Activated naive CD8-positive, alpha-beta T cell treated with anti-CD3 and anti-CD28 coated beads, Interleukin-2, amount 10 ng/mL, durations not matched to agents 7 days and 5 days (primary cell): ENCODE measurements around the gene TRAF5. TPM values are rescaled to one million over a fixed set of nuclear protein-coding genes. Genes with fewer than 3 reads are reported as not detected.
A peak's percentile ranks its signal among the peaks of the same experiment; 100 is the strongest.
"Not testable (repeated sequence)": the region's sequence is repeated elsewhere in the genome, so short reads cannot be mapped to it uniquely, and the experiment has no call there.

Experiments
- ATAC-seq: fragments of 150-1000 bp; cut with Tn5 transposase; one replicate; pipeline ENCODE4 v1.10.0; 2021; ENCODE audit warnings: low read depth, moderate library complexity
- POLR2A ChIA-PET: fragments of 350-600 bp; sonication (Branson Sonifier 250); formaldehyde crosslinking; loops from one replicate; lab custom pipeline; 2021; ENCODE audit warnings: antibody characterized with exemption; lab: Charles Lee
- DNase-seq: peaks from one replicate; pipeline ENCODE4 v3.0.0; 2021
- H3K27ac Mint-ChIP-seq: one replicate; pipeline ENCODE4 v1.8.0; 2022; ENCODE audit warnings: mild to moderate bottlenecking, mixed read lengths
- H3K27me3 Mint-ChIP-seq: one replicate; pipeline ENCODE4 v1.8.0; 2022; ENCODE audit warnings: mild to moderate bottlenecking, moderate library complexity, mixed read lengths
- H3K36me3 Mint-ChIP-seq: one replicate; pipeline ENCODE4 v1.8.0; 2021; ENCODE audit warnings: mild to moderate bottlenecking, mixed read lengths
- H3K4me1 Mint-ChIP-seq: one replicate; pipeline ENCODE4 v1.8.0; 2021; ENCODE audit warnings: mixed read lengths
- H3K4me3 Mint-ChIP-seq: one replicate; pipeline ENCODE4 v1.8.0; 2022; ENCODE audit warnings: mild to moderate bottlenecking, moderate library complexity, mixed read lengths
- H3K9me3 Mint-ChIP-seq: one replicate; pipeline ENCODE4 v1.8.0; 2021; ENCODE audit warnings: mixed read lengths
- total RNA-seq, 2 experiments: library from RNA; stranded (reverse); gene quantifications; one replicate each; pipeline ENCODE4 v1.2.3, GENCODE V29; 2021

The TRAF5 gene
- total RNA-seq, 2 experiments from 2014 or later = 82.2 to 84.0 TPM

GRCh38 chr1:211415700-211416099 lies 89.1 kb downstream of the TRAF5 start:
- no peak for DNase-seq
- H3K4me3 Mint-ChIP-seq = peak overlapping the region; percentile 64
- H3K9me3 Mint-ChIP-seq = no peaks in the 10 kb centered on the region
- H3K27ac Mint-ChIP-seq = peak overlapping the region; percentile 37
- POLR2A ChIA-PET = no interaction called here
- peaks cover 15% of the 10 kb centered on the region for H3K4me1 Mint-ChIP-seq
- no peak for ATAC-seq
- H3K36me3 Mint-ChIP-seq = peaks cover 10% of the 10 kb centered on the region
- peaks cover 1% of the 10 kb centered on the region for H3K27me3 Mint-ChIP-seq

GRCh38 chr1:211416246-211416627 lies 89.6 kb downstream of the TRAF5 start:
- H3K9me3 Mint-ChIP-seq, H3K27me3 Mint-ChIP-seq, H3K36me3 Mint-ChIP-seq: not testable (repeated sequence)
- peak overlapping the region; percentile 64 for H3K4me3 Mint-ChIP-seq
- peak overlapping the region; percentile 37 for H3K27ac Mint-ChIP-seq
- peak; percentile 64 for DNase-seq
- POLR2A ChIA-PET = interaction anchor here (1.2 kb wide), 1 partner anchor 86 kb away, joined by 3 read pairs; no protein-coding TSS in a partner anchor
- H3K4me1 Mint-ChIP-seq = peaks cover 15% of the 10 kb centered on the region
- ATAC-seq = peak; percentile 75

- ATAC-seq (peak; percentile 66), DNase-seq (peak; percentile 59)
- H3K9me3 Mint-ChIP-seq, H3K27ac Mint-ChIP-seq, H3K36me3 Mint-ChIP-seq, H3K27me3 Mint-ChIP-seq: not testable (repeated sequence)
- Mint-ChIP-seq H3K4me1 (peaks cover 15% of the 10 kb centered on the region), H3K4me3 (peak overlapping the region; percentile 60)
- POLR2A ChIA-PET = interaction anchor here (1.2 kb wide), 1 partner anchor 86 kb away, joined by 3 read pairs; no protein-coding TSS in a partner anchor
Measured at GRCh38 chr1:211416628-211417323, 90.1 kb downstream of the TRAF5 start.

GRCh38 chr1:211420389-211420788 lies 93.8 kb downstream of the TRAF5 start:
- Mint-ChIP-seq H3K4me3 (no peak overlapping the region), H3K27ac (no peak overlapping the region)
- no peak for ATAC-seq

GRCh38 chr1:211420845-211421454 lies 94.3 kb downstream of the TRAF5 start:
- POLR2A ChIA-PET = no interaction called here
- H3K9me3 Mint-ChIP-seq = no peaks in the 10 kb centered on the region
- H3K4me1 Mint-ChIP-seq = peaks cover 12% of the 10 kb centered on the region
- no peak overlapping the region for H3K4me3 Mint-ChIP-seq
- H3K27ac Mint-ChIP-seq = no peak overlapping the region
- no peak for ATAC-seq
- H3K36me3 Mint-ChIP-seq = peaks cover 1% of the 10 kb centered on the region
- no peak for DNase-seq
- H3K27me3 Mint-ChIP-seq = no peaks in the 10 kb centered on the region

More at GRCh38 chr1:211420389-211420788, 93.8 kb downstream of the TRAF5 start:
- POLR2A ChIA-PET = no interaction called here
- H3K27me3 Mint-ChIP-seq = no peaks in the 10 kb centered on the region
- peaks cover 15% of the 10 kb centered on the region for H3K4me1 Mint-ChIP-seq
- no peaks in the 10 kb centered on the region for H3K9me3 Mint-ChIP-seq
- DNase-seq = no peak
- peaks cover 1% of the 10 kb centered on the region for H3K36me3 Mint-ChIP-seq

GRCh38 chr1:211424018-211424417 lies 97.4 kb downstream of the TRAF5 start:
- no peak for ATAC-seq
- POLR2A ChIA-PET = no interaction called here
- peaks cover 7% of the 10 kb centered on the region for H3K4me1 Mint-ChIP-seq

More at GRCh38 chr1:211424018-211424417, 97.4 kb downstream of the TRAF5 start:
- H3K27me3 Mint-ChIP-seq = no peaks in the 10 kb centered on the region
- no peak overlapping the region for H3K27ac Mint-ChIP-seq
- no peaks in the 10 kb centered on the region for H3K9me3 Mint-ChIP-seq
- no peak overlapping the region for H3K4me3 Mint-ChIP-seq
- DNase-seq = no peak
- H3K36me3 Mint-ChIP-seq = peaks cover 1% of the 10 kb centered on the region

Other genes starting within 250 kb of the TRAF5 start
- gene KCNH1, start 192.7 kb upstream of the TRAF5 start, total RNA-seq = not detected
- gene RCOR3, start 67.5 kb upstream of the TRAF5 start, total RNA-seq = 10 to 100 TPM; 54.8 to 61.1 TPM
- gene RD3, start 165.3 kb downstream of the TRAF5 start, total RNA-seq = not detected